ENCODE measurements around the gene TMEM191C.
"Not testable (repeated sequence)": the region's sequence is repeated elsewhere in the genome, so short reads cannot be mapped to it uniquely, and the experiment has no call there.

DNA sequence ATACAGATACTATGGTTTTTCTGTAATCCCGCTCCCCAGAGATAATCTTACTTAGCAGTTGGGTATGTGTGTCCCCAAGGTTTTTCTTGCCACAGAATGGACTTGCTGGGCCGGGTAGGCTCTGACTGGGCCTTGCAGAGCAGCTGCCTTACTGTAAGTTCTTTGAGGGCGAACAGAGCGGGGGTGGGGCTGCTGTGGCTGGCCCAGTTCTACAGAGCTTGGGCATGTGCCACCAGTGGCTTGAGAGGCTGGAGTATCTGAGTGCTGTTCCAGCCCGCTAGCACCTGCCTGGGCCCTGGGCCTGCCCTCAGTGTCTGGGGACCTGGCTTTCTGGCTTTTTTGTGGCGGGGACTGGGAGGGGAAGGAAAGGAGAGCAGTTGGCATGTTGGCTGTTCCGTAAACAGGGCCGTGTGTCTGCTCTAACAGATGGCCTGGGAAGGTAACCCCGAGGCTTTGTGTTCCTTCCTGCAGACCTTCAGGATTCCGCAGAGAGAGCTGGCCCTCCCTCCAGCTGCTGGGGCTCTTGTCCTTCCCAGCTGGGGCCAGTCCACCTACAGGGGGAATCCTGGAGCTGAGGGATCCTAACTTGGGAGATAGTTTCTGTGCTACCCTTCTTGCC lies 27.1 kb upstream of the TMEM191C start:
- TF ChIP-seq POLR2A, POLR2AphosphoS5 (IDR thresholded peaks at IDR 0.05): not testable (repeated sequence)
- TF ChIP-seq, protein P1, sequence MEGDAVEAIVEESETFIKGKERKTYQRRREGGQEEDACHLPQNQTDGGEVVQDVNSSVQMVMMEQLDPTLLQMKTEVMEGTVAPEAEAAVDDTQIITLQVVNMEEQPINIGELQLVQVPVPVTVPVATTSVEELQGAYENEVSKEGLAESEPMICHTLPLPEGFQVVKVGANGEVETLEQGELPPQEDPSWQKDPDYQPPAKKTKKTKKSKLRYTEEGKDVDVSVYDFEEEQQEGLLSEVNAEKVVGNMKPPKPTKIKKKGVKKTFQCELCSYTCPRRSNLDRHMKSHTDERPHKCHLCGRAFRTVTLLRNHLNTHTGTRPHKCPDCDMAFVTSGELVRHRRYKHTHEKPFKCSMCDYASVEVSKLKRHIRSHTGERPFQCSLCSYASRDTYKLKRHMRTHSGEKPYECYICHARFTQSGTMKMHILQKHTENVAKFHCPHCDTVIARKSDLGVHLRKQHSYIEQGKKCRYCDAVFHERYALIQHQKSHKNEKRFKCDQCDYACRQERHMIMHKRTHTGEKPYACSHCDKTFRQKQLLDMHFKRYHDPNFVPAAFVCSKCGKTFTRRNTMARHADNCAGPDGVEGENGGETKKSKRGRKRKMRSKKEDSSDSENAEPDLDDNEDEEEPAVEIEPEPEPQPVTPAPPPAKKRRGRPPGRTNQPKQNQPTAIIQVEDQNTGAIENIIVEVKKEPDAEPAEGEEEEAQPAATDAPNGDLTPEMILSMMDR (IDR thresholded peaks at IDR 0.05) = not testable (repeated sequence)

Measured in prostate gland (tissue), 2 donors.